Panc1 (cell line): ENCODE data around the gene CRIM1. TPM values are rescaled to one million over a fixed set of nuclear protein-coding genes. Genes with fewer than 3 reads are reported as not detected.

ENCODE experiments used
- ATAC-seq: fragments of 200-7000 bp; cut with Tn5 transposase; 2 replicates; pipeline ENCODE4 v1.9.1; 2020; ENCODE audit warnings: mild to moderate bottlenecking, moderate library complexity
- BruUV-seq: library from RNA; stranded (reverse); fragments of 400-500 nt; replicated peaks from 2 replicates; lab custom pipeline; 2021; lab: Mats Ljungman, UMichigan
- CTCF ChIA-PET: fragments of 300-600 bp; sonication (Branson Sonifier 250); formaldehyde crosslinking; loops from one replicate; lab custom pipeline; 2022; ENCODE audit warnings: antibody characterized with exemption; lab: Charles Lee
- POLR2A ChIA-PET: fragments of 300-600 bp; sonication (Branson Sonifier 250); formaldehyde crosslinking; loops from one replicate; lab custom pipeline; 2022; ENCODE audit warnings: antibody characterized with exemption; lab: Charles Lee
- DNase-seq: peaks from one replicate; pipeline ENCODE4 v3.0.0-alpha.2; 2010; ENCODE audit warnings: low read depth, low spot score
- H3K27ac ChIP-seq: 2 replicates; pipeline ENCODE4 v1.5.1; 2011; ENCODE audit warnings: mild to moderate bottlenecking, low read length, inconsistent platforms
- H3K27me3 ChIP-seq: fragments of 200-500 bp; sonication (Bioruptor generic); 2 replicates; pipeline ENCODE4 v1.6.0; 2014; ENCODE audit warnings: low read length, inconsistent platforms; ENCODE audit not compliant: control insufficient read depth, insufficient read depth
- H3K36me3 ChIP-seq: fragments of 200-500 bp; sonication (Bioruptor generic); 2 replicates; pipeline ENCODE4 v1.5.1; 2014; ENCODE audit warnings: inconsistent platforms, mild to moderate bottlenecking, low read length, moderate library complexity; ENCODE audit not compliant: control insufficient read depth, insufficient read depth
- H3K4me1 ChIP-seq: 2 replicates; pipeline ENCODE4 v1.5.1; 2011; ENCODE audit warnings: inconsistent platforms, mild to moderate bottlenecking, low read length, moderate library complexity; ENCODE audit not compliant: control insufficient read depth, insufficient read depth
- H3K4me3 ChIP-seq, 2 experiments: 2 replicates each; pipeline ENCODE4 v1.5.1; 2011 to 2012; ENCODE audit warnings: low read depth in 2 of 2, low read length in 2 of 2, mild to moderate bottlenecking in 2 of 2, inconsistent platforms in 1 of 2, moderate library complexity in 1 of 2
- H3K9me3 ChIP-seq: fragments of 200-500 bp; sonication (Bioruptor generic); 2 replicates; pipeline ENCODE4 v1.5.1; 2014; ENCODE audit warnings: low read depth, mild to moderate bottlenecking, inconsistent platforms, low read length, moderate library complexity; ENCODE audit not compliant: control insufficient read depth, insufficient read depth
- POLR2AphosphoS5 ChIP-seq: IDR thresholded peaks from 2 replicates; pipeline ENCODE4 v1.6.1; 2012; ENCODE audit warnings: mild to moderate bottlenecking, low read depth, low read length, moderate library complexity
- SIN3A ChIP-seq: IDR thresholded peaks from 2 replicates; pipeline ENCODE4 v1.6.1; 2012; ENCODE audit warnings: low read depth, mild to moderate bottlenecking, low read length, moderate library complexity, borderline replicate concordance; ENCODE audit not compliant: insufficient read depth
- TCF7L2 ChIP-seq: IDR thresholded peaks from 2 replicates; pipeline ENCODE4 v1.6.1; 2011; ENCODE audit warnings: mild to moderate bottlenecking, low read depth, low read length, inconsistent platforms
- in situ Hi-C: cut with HindIII; loops from 2 replicates; pipeline ENCODE4 v1.10.0; 2016; ENCODE audit warnings: low sequenced_read_pairs, low pct_unique_long_range_greater_than_20kb
- intact Hi-C: fragments of 100-400 bp; cut with micrococcal nuclease; formaldehyde crosslinking; loops from one replicate; pipeline ENCODE4 v1.10.0; 2022; ENCODE audit not compliant: unreplicated experiment
- total RNA-seq: library from RNA; stranded (reverse); gene quantifications from one replicate; pipeline ENCODE4 v1.2.1, GENCODE V29; 2021; ENCODE audit not compliant: unreplicated experiment
- TF ChIP-seq, protein P1 (sequence below), 2 experiments: IDR thresholded peaks; 2 replicates each; pipeline ENCODE4 v1.6.1; 2011 to 2012; ENCODE audit warnings: low read depth in 2 of 2, control low read depth in 1 of 2, low read length in 1 of 2, mild to moderate bottlenecking in 1 of 2, moderate library complexity in 1 of 2; ENCODE audit not compliant: insufficient read depth in 1 of 2
- TF ChIP-seq, protein P2 (sequence below): fragments of 450-650 bp; IDR thresholded peaks from 2 replicates; pipeline ENCODE4 v1.5.1; 2017; ENCODE audit warnings: mild to moderate bottlenecking

Gene CRIM1
- total RNA-seq, 1 experiment from 2014 or later = 290 TPM

DNA sequence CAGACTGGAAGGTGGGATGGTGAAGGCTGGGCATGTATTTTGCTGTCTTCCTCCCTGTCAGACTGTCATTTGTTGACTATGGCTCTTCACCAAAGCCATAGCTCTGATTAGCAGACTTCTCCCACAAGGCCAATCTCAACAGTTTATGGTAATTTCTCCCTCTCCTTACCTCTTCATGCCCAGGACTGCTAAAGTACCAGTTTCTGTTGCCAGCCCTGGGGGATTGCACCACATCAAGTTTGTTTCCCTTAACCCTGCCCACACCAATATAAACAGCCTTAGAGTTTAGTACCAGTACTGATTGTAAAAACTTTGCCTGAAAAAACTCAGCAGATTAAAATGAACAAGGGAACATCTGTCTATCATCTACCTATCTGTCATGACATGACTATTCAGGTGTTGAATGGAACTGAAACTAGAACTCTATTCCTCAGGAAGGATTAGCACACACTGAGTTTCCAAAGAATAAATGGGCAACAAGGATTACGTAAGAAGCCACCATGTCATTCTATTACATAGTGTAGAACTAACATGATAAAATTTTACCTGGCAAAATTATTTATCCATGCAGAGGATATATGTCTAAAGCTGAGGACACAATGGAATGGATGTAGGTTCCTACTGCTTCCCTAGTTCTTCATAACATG lies 228.7 kb downstream of the CRIM1 start:
- no peaks in the 10 kb centered on the region for H3K4me1 ChIP-seq
- peaks cover 42% of the 10 kb centered on the region for H3K36me3 ChIP-seq
- ATAC-seq (no peak), DNase-seq (no peak)
- H3K9me3 ChIP-seq = no peaks in the 10 kb centered on the region
- no peaks in the 10 kb centered on the region for H3K27me3 ChIP-seq
- intact Hi-C loops = no loop called here
- in situ Hi-C loops = no loop called here
- CTCF ChIA-PET = no interaction called here
- no peak overlapping the region for H3K27ac ChIP-seq
- no peak for TF ChIP-seq SIN3A
- TF ChIP-seq, protein P1, sequence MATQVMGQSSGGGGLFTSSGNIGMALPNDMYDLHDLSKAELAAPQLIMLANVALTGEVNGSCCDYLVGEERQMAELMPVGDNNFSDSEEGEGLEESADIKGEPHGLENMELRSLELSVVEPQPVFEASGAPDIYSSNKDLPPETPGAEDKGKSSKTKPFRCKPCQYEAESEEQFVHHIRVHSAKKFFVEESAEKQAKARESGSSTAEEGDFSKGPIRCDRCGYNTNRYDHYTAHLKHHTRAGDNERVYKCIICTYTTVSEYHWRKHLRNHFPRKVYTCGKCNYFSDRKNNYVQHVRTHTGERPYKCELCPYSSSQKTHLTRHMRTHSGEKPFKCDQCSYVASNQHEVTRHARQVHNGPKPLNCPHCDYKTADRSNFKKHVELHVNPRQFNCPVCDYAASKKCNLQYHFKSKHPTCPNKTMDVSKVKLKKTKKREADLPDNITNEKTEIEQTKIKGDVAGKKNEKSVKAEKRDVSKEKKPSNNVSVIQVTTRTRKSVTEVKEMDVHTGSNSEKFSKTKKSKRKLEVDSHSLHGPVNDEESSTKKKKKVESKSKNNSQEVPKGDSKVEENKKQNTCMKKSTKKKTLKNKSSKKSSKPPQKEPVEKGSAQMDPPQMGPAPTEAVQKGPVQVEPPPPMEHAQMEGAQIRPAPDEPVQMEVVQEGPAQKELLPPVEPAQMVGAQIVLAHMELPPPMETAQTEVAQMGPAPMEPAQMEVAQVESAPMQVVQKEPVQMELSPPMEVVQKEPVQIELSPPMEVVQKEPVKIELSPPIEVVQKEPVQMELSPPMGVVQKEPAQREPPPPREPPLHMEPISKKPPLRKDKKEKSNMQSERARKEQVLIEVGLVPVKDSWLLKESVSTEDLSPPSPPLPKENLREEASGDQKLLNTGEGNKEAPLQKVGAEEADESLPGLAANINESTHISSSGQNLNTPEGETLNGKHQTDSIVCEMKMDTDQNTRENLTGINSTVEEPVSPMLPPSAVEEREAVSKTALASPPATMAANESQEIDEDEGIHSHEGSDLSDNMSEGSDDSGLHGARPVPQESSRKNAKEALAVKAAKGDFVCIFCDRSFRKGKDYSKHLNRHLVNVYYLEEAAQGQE (IDR thresholded peaks at IDR 0.05; ENCODE audit: insufficient read depth in 1 of 2, low read depth in 2 of 2, low read length in 1 of 2) = no peak
- no peak for TF ChIP-seq POLR2AphosphoS5
- TF ChIP-seq, protein P2, sequence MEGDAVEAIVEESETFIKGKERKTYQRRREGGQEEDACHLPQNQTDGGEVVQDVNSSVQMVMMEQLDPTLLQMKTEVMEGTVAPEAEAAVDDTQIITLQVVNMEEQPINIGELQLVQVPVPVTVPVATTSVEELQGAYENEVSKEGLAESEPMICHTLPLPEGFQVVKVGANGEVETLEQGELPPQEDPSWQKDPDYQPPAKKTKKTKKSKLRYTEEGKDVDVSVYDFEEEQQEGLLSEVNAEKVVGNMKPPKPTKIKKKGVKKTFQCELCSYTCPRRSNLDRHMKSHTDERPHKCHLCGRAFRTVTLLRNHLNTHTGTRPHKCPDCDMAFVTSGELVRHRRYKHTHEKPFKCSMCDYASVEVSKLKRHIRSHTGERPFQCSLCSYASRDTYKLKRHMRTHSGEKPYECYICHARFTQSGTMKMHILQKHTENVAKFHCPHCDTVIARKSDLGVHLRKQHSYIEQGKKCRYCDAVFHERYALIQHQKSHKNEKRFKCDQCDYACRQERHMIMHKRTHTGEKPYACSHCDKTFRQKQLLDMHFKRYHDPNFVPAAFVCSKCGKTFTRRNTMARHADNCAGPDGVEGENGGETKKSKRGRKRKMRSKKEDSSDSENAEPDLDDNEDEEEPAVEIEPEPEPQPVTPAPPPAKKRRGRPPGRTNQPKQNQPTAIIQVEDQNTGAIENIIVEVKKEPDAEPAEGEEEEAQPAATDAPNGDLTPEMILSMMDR = no peak
- TF ChIP-seq TCF7L2 = no peak
- no peak overlapping the region for H3K4me3 ChIP-seq
- BruUV-seq = no TSS peak
- POLR2A ChIA-PET = no interaction called here

DNA sequence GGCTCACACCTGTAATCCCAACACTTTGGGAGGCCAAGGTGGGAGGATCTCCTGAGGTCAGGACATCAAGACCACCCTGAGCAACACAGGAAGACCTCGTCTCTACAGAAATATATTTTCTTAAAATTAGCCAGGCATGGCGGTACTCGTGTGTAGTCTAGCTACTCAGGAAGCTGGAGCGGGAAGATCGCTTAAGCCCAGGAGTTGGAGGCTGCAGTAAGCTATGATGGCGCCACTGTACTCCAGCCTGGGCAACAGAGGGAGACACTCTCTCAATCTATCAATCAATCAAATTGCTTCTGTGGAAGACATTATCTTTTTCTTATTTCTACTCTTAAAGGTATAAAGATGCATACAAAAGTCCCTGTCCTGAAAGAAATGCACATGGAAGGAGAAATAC lies 231.1 kb downstream of the CRIM1 start:
- no peaks in the 10 kb centered on the region for H3K27me3 ChIP-seq
- CTCF ChIA-PET = no interaction called here
- H3K9me3 ChIP-seq = no peaks in the 10 kb centered on the region
- peaks cover 4% of the 10 kb centered on the region; the same call in 1 of the 2 replicates for H3K4me1 ChIP-seq
- TF ChIP-seq, protein P2 = no peak
- TF ChIP-seq TCF7L2 (no peak), SIN3A (no peak), POLR2AphosphoS5 (no peak)
- TF ChIP-seq, protein P1 (IDR thresholded peaks at IDR 0.05; ENCODE audit: insufficient read depth in 1 of 2, low read depth in 2 of 2, low read length in 1 of 2) = no peak
- in situ Hi-C loops = no loop called here
- no peak for DNase-seq
- no peak for ATAC-seq
- no peak overlapping the region for H3K4me3 ChIP-seq
- POLR2A ChIA-PET = interaction anchor here (0.6 kb wide), 1 partner anchor 23 kb away, joined by 8 read pairs; no protein-coding TSS in a partner anchor
- H3K27ac ChIP-seq = no peak overlapping the region
- no TSS peak for BruUV-seq
- H3K36me3 ChIP-seq = peaks cover 42% of the 10 kb centered on the region
- intact Hi-C loops = no loop called here
